GM12892 (cell line): Measurements from ENCODE around the gene ERVFRD-1.

Experiments used
- POLR2A ChIP-seq: IDR thresholded peaks from 2 replicates; pipeline ENCODE4 v1.6.1; 2011; ENCODE audit warnings: low read depth, low read length, control low read depth
- POLR2AphosphoS5 ChIP-seq: IDR thresholded peaks from 2 replicates; pipeline ENCODE4 v1.6.1; 2011; ENCODE audit warnings: low read depth, low read length, control low read depth
- TAF1 ChIP-seq: IDR thresholded peaks from 2 replicates; pipeline ENCODE4 v1.6.1; 2011; ENCODE audit warnings: low read depth, mild to moderate bottlenecking, control low read depth, low read length, borderline replicate concordance

DNA sequence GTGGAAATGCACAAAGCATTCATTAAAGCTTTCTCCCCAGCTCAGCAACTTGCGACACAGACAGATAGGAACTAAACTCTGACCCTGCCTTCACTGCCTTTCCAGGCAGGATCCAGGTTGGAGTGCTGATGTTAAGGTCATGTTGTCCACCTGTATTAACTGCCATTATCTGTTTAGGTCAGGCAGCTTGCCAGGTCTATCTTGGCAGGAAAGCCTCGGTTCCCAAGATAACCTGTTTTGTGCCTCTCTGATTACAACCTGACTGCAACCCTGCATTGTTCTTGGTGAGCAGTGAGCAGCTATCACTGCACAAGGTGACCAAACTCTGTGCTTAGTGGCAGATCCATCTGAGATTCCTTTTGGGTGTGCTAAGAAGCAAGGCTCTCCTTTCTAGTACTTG, 44.2 kb downstream of the ERVFRD-1 start:
- no peak for TF ChIP-seq POLR2A
- no peak for TF ChIP-seq TAF1
- TF ChIP-seq POLR2AphosphoS5, result no peak
